Activated CD8-positive, alpha-beta memory T cell treated with anti-CD3 and anti-CD28 coated beads, Interleukin-2, amount 50 U/mL, for 24 hours (primary cell): Measurements from ENCODE around the gene RNF149.

Experiments
- DNase-seq: peaks from one replicate; pipeline ENCODE4 v3.0.0-alpha.2; 2020; ENCODE audit errors: extremely low read depth

The RNF149 gene

GRCh38 chr2:101295895-101296294 lies 12.6 kb downstream of the RNF149 start:
- no peak for DNase-seq

- DNase-seq, result no peak
Observed at GRCh38 chr2:101294861-101295260, 13.6 kb downstream of the RNF149 start.

- no peak for DNase-seq
Observed at GRCh38 chr2:101293544-101293943, 15.0 kb downstream of the RNF149 start.

GRCh38 chr2:101291973-101292372 lies 16.5 kb downstream of the RNF149 start:
- no peak for DNase-seq

- no peak for DNase-seq
Observed at GRCh38 chr2:101290711-101291110, 17.8 kb downstream of the RNF149 start.

- DNase-seq, result no peak
Observed at GRCh38 chr2:101287303-101287702, 21.2 kb downstream of the RNF149 start.

- no peak for DNase-seq
Observed at GRCh38 chr2:101286684-101287083, 21.8 kb downstream of the RNF149 start.

GRCh38 chr2:101282980-101283379 lies 25.5 kb downstream of the RNF149 start:
- DNase-seq, result no peak

GRCh38 chr2:101281482-101281881 lies 27.0 kb downstream of the RNF149 start:
- DNase-seq, result no peak

- no peak for DNase-seq
Observed at GRCh38 chr2:101278925-101279324, 29.6 kb downstream of the RNF149 start.

GRCh38 chr2:101277111-101277510 lies 31.4 kb downstream of the RNF149 start:
- no peak for DNase-seq

GRCh38 chr2:101274142-101274541 lies 34.4 kb downstream of the RNF149 start:
- DNase-seq, result no peak

GRCh38 chr2:101273056-101273455 lies 35.4 kb downstream of the RNF149 start:
- no peak for DNase-seq

- DNase-seq, result no peak
Observed at GRCh38 chr2:101272045-101272784, 36.3 kb downstream of the RNF149 start.

GRCh38 chr2:101270700-101271259 lies 37.7 kb downstream of the RNF149 start:
- DNase-seq, result no peak

GRCh38 chr2:101267671-101268656 lies 40.5 kb downstream of the RNF149 start:
- DNase-seq, result no peak

GRCh38 chr2:101265893-101266499 lies 42.5 kb downstream of the RNF149 start:
- no peak for DNase-seq

GRCh38 chr2:101264360-101264939 lies 44.1 kb downstream of the RNF149 start:
- no peak for DNase-seq

GRCh38 chr2:101263377-101263800 lies 45.1 kb downstream of the RNF149 start:
- DNase-seq, result no peak

- DNase-seq, result no peak
Observed at GRCh38 chr2:101262142-101262541, 46.4 kb downstream of the RNF149 start.

- no peak for DNase-seq
Observed at GRCh38 chr2:101258804-101259203, 49.7 kb downstream of the RNF149 start.

GRCh38 chr2:101256316-101256715 lies 52.2 kb downstream of the RNF149 start:
- no peak for DNase-seq
